SK-N-SH (cell line): ENCODE results near the gene SERPINB12. TPM values are rescaled to one million over a fixed set of nuclear protein-coding genes. Genes with fewer than 3 reads are reported as not detected.

Experiments used
- CTCF ChIA-PET: fragments of 300-600, 350-600 bp; formaldehyde crosslinking; extraction: SDS; loops from one replicate; lab custom pipeline; 2021; lab: Yijun Ruan, JAX
- POLR2A ChIA-PET: fragments of 350-600 bp; sonication (Branson Sonifier 250); formaldehyde crosslinking; extraction: SDS; loops from one replicate; lab custom pipeline; 2020; ENCODE audit warnings: antibody characterized with exemption, inconsistent platforms; lab: Yijun Ruan, JAX
- DNase-seq: peaks from one replicate; pipeline ENCODE4 v3.0.0; 2012
- H2AFZ ChIP-seq: fragments of 200-600 bp; sonication (generic); 2 replicates; pipeline ENCODE4 v1.8.1; 2016; ENCODE audit warnings: antibody characterized with exemption, mild to moderate bottlenecking, low read depth
- H3F3A ChIP-seq: fragments of 200-600 bp; sonication (generic); replicated peaks from 2 replicates; pipeline ENCODE3; 2016; ENCODE audit warnings: antibody characterized with exemption, mild to moderate bottlenecking; ENCODE audit not compliant: insufficient read depth
- H3K27ac ChIP-seq, 2 experiments: fragments of 200-500 bp in 1 of 2; fragments of 200-600 bp in 1 of 2; sonication (Bioruptor generic) in 1 of 2; sonication (generic), shearing (Covaris generic) in 1 of 2; 2 replicates each; pipeline versions ENCODE4 v1.5.1 to v1.6.1; 2014 to 2016; ENCODE audit warnings: low read depth in 2 of 2, inconsistent platforms in 1 of 2, low read length in 1 of 2, mild to moderate bottlenecking in 1 of 2, mixed read lengths in 1 of 2
- H3K27me3 ChIP-seq: fragments of 200-600 bp; sonication (generic), shearing (Covaris generic); 2 replicates; pipeline ENCODE4 v1.6.1; 2016; ENCODE audit warnings: mixed run types; ENCODE audit not compliant: insufficient read depth
- H3K36me3 ChIP-seq, 2 experiments: fragments of 200-500 bp in 1 of 2; fragments of 200-600 bp in 1 of 2; sonication (Bioruptor generic) in 1 of 2; sonication (generic) in 1 of 2; replicated peaks in 1 of 2; 2 replicates each; pipeline versions ENCODE3 to v1.5.1; 2014 to 2016; ENCODE audit warnings: low read length in 1 of 2, mild to moderate bottlenecking in 1 of 2; ENCODE audit not compliant: insufficient read depth in 2 of 2, control insufficient read depth in 1 of 2
- H3K4me1 ChIP-seq, 2 experiments: fragments of 200-500 bp in 1 of 2; fragments of 200-600 bp in 1 of 2; sonication (Bioruptor generic) in 1 of 2; sonication (generic), shearing (Covaris generic) in 1 of 2; 2 replicates each; pipeline versions ENCODE4 v1.5.1 to v1.6.1; 2014 to 2016; ENCODE audit warnings: low read depth in 1 of 2, low read length in 1 of 2, mixed run types in 1 of 2; ENCODE audit not compliant: insufficient read depth in 2 of 2, control insufficient read depth in 1 of 2
- H3K4me2 ChIP-seq: fragments of 200-600 bp; sonication (generic), shearing (Covaris generic); 2 replicates; pipeline ENCODE4 v1.6.1; 2017; ENCODE audit warnings: mixed run types
- H3K4me3 ChIP-seq, 2 experiments: fragments of 200-500 bp in 1 of 2; fragments of 200-600 bp in 1 of 2; sonication (Bioruptor generic) in 1 of 2; sonication (generic), shearing (Covaris generic) in 1 of 2; 2 replicates each; pipeline versions ENCODE4 v1.5.1 to v1.8.1; 2014 to 2016; ENCODE audit warnings: low read depth in 2 of 2, inconsistent platforms in 1 of 2, low read length in 1 of 2, mild to moderate bottlenecking in 1 of 2, mixed read lengths in 1 of 2, moderate library complexity in 1 of 2
- H3K79me2 ChIP-seq: fragments of 200-600 bp; sonication (generic); 2 replicates; pipeline ENCODE4 v1.8.1; 2017; ENCODE audit warnings: mild to moderate bottlenecking; ENCODE audit not compliant: insufficient read depth
- H3K9ac ChIP-seq: fragments of 200-600 bp; sonication (generic); 2 replicates; pipeline ENCODE4 v1.6.1; 2017; ENCODE audit warnings: mixed run types
- H3K9me2 ChIP-seq: fragments of 200-600 bp; sonication (generic); 2 replicates; pipeline ENCODE4 v1.6.1; 2017; ENCODE audit warnings: mixed run types
- H3K9me3 ChIP-seq: fragments of 200-600 bp; sonication (generic); 2 replicates; pipeline ENCODE4 v1.6.1; 2017; ENCODE audit warnings: mixed run types, mild to moderate bottlenecking, moderate library complexity
- H4K20me1 ChIP-seq: fragments of 200-600 bp; sonication (generic); 2 replicates; pipeline ENCODE4 v1.6.1; 2017; ENCODE audit warnings: mild to moderate bottlenecking, mixed run types; ENCODE audit not compliant: insufficient read depth
- MEF2A ChIP-seq: IDR thresholded peaks from 2 replicates; pipeline ENCODE4 v1.4.0; 2012; ENCODE audit warnings: low read depth, borderline replicate concordance
- RFX5 ChIP-seq: IDR thresholded peaks from 2 replicates; pipeline ENCODE4 v1.6.1; 2012; ENCODE audit warnings: mild to moderate bottlenecking, improper control_type of control experiment, low read length
- RXRA ChIP-seq: IDR thresholded peaks from 2 replicates; pipeline ENCODE4 v1.4.0; 2012; ENCODE audit warnings: low read depth, mild to moderate bottlenecking, borderline replicate concordance
- TCF12 ChIP-seq: IDR thresholded peaks from 2 replicates; pipeline ENCODE4 v1.4.0; 2012
- WGBS: methylation state at CpG from one replicate; pipeline ENCODE4 v1.1.6; 2017; ENCODE audit warnings: low lambda C conversion rate; 5-methylcytosine and 5-hydroxymethylcytosine counted together
- polyA plus RNA-seq, 3 experiments: library from polyadenylated mRNA; depleted of rRNA; stranded (reverse); fragments of >200 nt; gene quantifications; 2 replicates each; pipeline ENCODE4 v1.2.3, GENCODE V29; 2012
- TF ChIP-seq, protein P1 (sequence below): IDR thresholded peaks from 2 replicates; pipeline ENCODE4; 2012
- TF ChIP-seq, protein P2 (sequence below): IDR thresholded peaks from 2 replicates; pipeline ENCODE4 v1.4.0; 2012; ENCODE audit warnings: low read depth, borderline replicate concordance
- TF ChIP-seq, protein P3 (sequence below): IDR thresholded peaks from 2 replicates; pipeline ENCODE4 v1.4.0; 2012; ENCODE audit warnings: low read depth, borderline replicate concordance

The SERPINB12 gene
- polyA plus RNA-seq, 1 of the 3 experiments (the other 2 are of a cell fraction) = not detected

DNA sequence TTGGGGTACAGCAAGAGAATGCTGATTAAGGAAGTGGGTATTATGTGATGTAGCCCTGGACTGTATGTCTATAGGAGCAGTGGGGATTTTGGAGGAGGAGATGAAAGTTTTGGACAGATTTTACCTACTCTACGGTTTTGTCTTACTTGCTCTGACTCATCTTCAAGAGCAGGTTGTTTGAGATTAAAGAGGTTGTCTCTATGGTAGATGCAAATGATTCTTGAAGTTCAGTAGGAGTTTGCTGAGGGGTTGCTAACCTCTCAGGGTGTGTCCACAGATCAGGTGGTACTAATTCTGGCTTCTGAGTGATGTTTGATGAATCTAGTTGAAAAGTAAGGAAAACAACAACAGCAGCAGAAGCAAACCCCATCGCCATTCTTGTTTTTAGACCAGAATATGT lies 9.7 kb upstream of the SERPINB12 start:
- Histone ChIP-seq H3K36me3 (no peaks in the 10 kb centered on the region), H3K79me2 (no peaks in the 10 kb centered on the region), H4K20me1 (no peaks in the 10 kb centered on the region), H3K4me2 (no peak overlapping the region), H3K4me3 (no peak overlapping the region), H3K27me3 (peaks cover 4% of the 10 kb centered on the region; the same call in 1 of the 2 replicates), H2AFZ (no peak overlapping the region), H3K9me2 (no peaks in the 10 kb centered on the region), H3K9me3 (no peaks in the 10 kb centered on the region), H3K27ac (no peak overlapping the region), H3K4me1 (no peaks in the 10 kb centered on the region), H3K9ac (no peak overlapping the region), H3F3A (no peaks in the 10 kb centered on the region)
- TF ChIP-seq, protein P1, sequence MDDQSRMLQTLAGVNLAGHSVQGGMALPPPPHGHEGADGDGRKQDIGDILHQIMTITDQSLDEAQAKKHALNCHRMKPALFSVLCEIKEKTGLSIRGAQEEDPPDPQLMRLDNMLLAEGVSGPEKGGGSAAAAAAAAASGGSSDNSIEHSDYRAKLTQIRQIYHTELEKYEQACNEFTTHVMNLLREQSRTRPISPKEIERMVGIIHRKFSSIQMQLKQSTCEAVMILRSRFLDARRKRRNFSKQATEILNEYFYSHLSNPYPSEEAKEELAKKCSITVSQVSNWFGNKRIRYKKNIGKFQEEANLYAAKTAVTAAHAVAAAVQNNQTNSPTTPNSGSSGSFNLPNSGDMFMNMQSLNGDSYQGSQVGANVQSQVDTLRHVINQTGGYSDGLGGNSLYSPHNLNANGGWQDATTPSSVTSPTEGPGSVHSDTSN = no peak
- TF ChIP-seq TCF12 = no peak
- no peak for TF ChIP-seq RFX5
- no peak for TF ChIP-seq RXRA
- TF ChIP-seq, protein P2, sequence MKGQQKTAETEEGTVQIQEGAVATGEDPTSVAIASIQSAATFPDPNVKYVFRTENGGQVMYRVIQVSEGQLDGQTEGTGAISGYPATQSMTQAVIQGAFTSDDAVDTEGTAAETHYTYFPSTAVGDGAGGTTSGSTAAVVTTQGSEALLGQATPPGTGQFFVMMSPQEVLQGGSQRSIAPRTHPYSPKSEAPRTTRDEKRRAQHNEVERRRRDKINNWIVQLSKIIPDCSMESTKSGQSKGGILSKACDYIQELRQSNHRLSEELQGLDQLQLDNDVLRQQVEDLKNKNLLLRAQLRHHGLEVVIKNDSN = no peak
- TF ChIP-seq, protein P3, sequence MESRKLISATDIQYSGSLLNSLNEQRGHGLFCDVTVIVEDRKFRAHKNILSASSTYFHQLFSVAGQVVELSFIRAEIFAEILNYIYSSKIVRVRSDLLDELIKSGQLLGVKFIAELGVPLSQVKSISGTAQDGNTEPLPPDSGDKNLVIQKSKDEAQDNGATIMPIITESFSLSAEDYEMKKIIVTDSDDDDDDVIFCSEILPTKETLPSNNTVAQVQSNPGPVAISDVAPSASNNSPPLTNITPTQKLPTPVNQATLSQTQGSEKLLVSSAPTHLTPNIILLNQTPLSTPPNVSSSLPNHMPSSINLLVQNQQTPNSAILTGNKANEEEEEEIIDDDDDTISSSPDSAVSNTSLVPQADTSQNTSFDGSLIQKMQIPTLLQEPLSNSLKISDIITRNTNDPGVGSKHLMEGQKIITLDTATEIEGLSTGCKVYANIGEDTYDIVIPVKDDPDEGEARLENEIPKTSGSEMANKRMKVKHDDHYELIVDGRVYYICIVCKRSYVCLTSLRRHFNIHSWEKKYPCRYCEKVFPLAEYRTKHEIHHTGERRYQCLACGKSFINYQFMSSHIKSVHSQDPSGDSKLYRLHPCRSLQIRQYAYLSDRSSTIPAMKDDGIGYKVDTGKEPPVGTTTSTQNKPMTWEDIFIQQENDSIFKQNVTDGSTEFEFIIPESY = no peak
- CTCF ChIA-PET = interaction anchor here (1.6 kb wide), 1 partner anchor 14 kb away, joined by 4 read pairs; no protein-coding TSS in a partner anchor
- WGBS = 9% methylated on average over 2 of the region's 2 CpGs
- POLR2A ChIA-PET = no interaction called here
- no peak for DNase-seq

DNA sequence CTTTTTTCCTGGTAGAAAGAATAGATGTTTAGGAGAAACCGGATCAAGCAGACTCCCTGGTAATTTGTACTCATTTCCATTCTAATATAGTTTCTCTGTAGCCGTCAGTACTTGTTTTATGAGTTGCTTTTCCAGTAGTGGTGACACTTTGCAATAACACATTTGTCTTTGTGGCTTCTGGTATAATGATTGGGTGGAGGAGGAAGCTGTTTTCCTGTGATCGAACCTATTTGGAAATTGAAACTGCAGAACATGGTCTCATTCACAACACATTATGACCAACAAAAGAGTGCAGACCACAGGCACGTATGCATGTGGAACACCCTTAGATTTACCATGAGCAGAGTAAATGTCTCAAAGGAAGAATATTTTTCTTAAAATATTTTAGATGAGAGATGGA lies 7.6 kb upstream of the SERPINB12 start:
- Histone ChIP-seq H3K4me2 (no peak overlapping the region), H3K27ac (no peak overlapping the region), H3K27me3 (peaks cover 4% of the 10 kb centered on the region; the same call in 1 of the 2 replicates), H2AFZ (no peak overlapping the region), H3K4me3 (no peak overlapping the region), H3K36me3 (no peaks in the 10 kb centered on the region), H3F3A (no peaks in the 10 kb centered on the region), H3K9ac (no peak overlapping the region), H3K4me1 (no peaks in the 10 kb centered on the region), H3K79me2 (no peaks in the 10 kb centered on the region), H3K9me3 (no peaks in the 10 kb centered on the region), H3K9me2 (no peaks in the 10 kb centered on the region), H4K20me1 (no peaks in the 10 kb centered on the region)
- ChIA-PET CTCF (interaction anchor here (1.2 kb wide), 1 partner anchor 43 kb away, joined by 4 read pairs; no protein-coding TSS in a partner anchor), POLR2A (no interaction called here)
- TF ChIP-seq, protein P2 = no peak
- no peak for TF ChIP-seq MEF2A
- no peak for TF ChIP-seq RFX5
- WGBS = 13% methylated on average over 4 of the region's 4 CpGs
- DNase-seq = no peak
